Neuron (in vitro differentiated cells): ENCODE measurements around the gene RTN4RL1.
A peak's percentile ranks its signal among the peaks of the same experiment; 100 is the strongest.

Experiments used
- H2AFZ ChIP-seq: one replicate; pipeline ENCODE4 v1.6.1; 2013; ENCODE audit warnings: low read depth, mild to moderate bottlenecking, inconsistent platforms, low read length, moderate library complexity
- H3K27me3 ChIP-seq: one replicate; pipeline ENCODE4 v1.6.1; 2013; ENCODE audit warnings: low read length; ENCODE audit not compliant: insufficient read depth
- H3K36me3 ChIP-seq: one replicate; pipeline ENCODE4 v1.6.1; 2013; ENCODE audit warnings: low read length; ENCODE audit not compliant: insufficient read depth
- H3K4me1 ChIP-seq: one replicate; pipeline ENCODE4 v1.6.1; 2013; ENCODE audit warnings: low read length; ENCODE audit not compliant: insufficient read depth
- H3K4me3 ChIP-seq: 2 replicates; pipeline ENCODE4 v1.5.1; 2013; ENCODE audit warnings: mild to moderate bottlenecking, low read length, moderate library complexity
- H3K9me3 ChIP-seq: one replicate; pipeline ENCODE4 v1.6.1; 2013; ENCODE audit warnings: low read length

RTN4RL1 gene

GRCh38 chr17:2056206-2057174 is 31.4 kb upstream of the RTN4RL1 start:
- peaks cover 5% of the 10 kb centered on the region for H3K9me3 ChIP-seq
- H3K27me3 ChIP-seq, result no peaks in the 10 kb centered on the region
- no peak overlapping the region for H2AFZ ChIP-seq
- no peak overlapping the region for H3K4me3 ChIP-seq
- peaks cover 21% of the 10 kb centered on the region for H3K36me3 ChIP-seq
- peaks cover 14% of the 10 kb centered on the region for H3K4me1 ChIP-seq

- peak overlapping the region; percentile 46 for H2AFZ ChIP-seq
- H3K36me3 ChIP-seq, result peaks cover 12% of the 10 kb centered on the region
- no peaks in the 10 kb centered on the region for H3K27me3 ChIP-seq
- peaks cover 14% of the 10 kb centered on the region for H3K4me1 ChIP-seq
- H3K9me3 ChIP-seq, result peaks cover 5% of the 10 kb centered on the region
- H3K4me3 ChIP-seq, result peak overlapping the region; percentile 20
Observed at GRCh38 chr17:2055292-2056205, 30.4 kb upstream of the RTN4RL1 start.

GRCh38 chr17:2054512-2055291 is 29.6 kb upstream of the RTN4RL1 start, which contains the start of gene HIC1:
HIC1 (plus strand) TSS chr17:2055103; CDS start chr17:2056691, 1,588 bp downstream.
- H3K27me3 ChIP-seq, result no peaks in the 10 kb centered on the region
- peaks cover 14% of the 10 kb centered on the region for H3K4me1 ChIP-seq
- H2AFZ ChIP-seq, result peak within 1 kb of the TSS; percentile 46
- peaks cover 3% of the 10 kb centered on the region for H3K36me3 ChIP-seq
- peak within 1 kb of the TSS; percentile 37 for H3K4me3 ChIP-seq
- H3K9me3 ChIP-seq, result peaks cover 5% of the 10 kb centered on the region

- Histone ChIP-seq H3K9me3 (peaks cover 5% of the 10 kb centered on the region), H3K36me3 (peaks cover 2% of the 10 kb centered on the region), H3K27me3 (no peaks in the 10 kb centered on the region), H2AFZ (no peak overlapping the region), H3K4me3 (peak overlapping the region; percentile 37), H3K4me1 (peaks cover 15% of the 10 kb centered on the region)
Observed at GRCh38 chr17:2054262-2054511, 29.1 kb upstream of the RTN4RL1 start.

- Histone ChIP-seq H3K36me3 (peaks cover 2% of the 10 kb centered on the region), H3K9me3 (peaks cover 5% of the 10 kb centered on the region), H3K4me1 (peaks cover 21% of the 10 kb centered on the region), H2AFZ (no peak overlapping the region), H3K27me3 (no peaks in the 10 kb centered on the region), H3K4me3 (peak overlapping the region; percentile 37)
Observed at GRCh38 chr17:2053380-2054261, 28.5 kb upstream of the RTN4RL1 start.

GRCh38 chr17:2051933-2052559 is 26.9 kb upstream of the RTN4RL1 start:
- no peak overlapping the region for H3K4me3 ChIP-seq
- no peaks in the 10 kb centered on the region for H3K9me3 ChIP-seq
- no peak overlapping the region for H2AFZ ChIP-seq
- no peaks in the 10 kb centered on the region for H3K27me3 ChIP-seq
- peaks cover 27% of the 10 kb centered on the region for H3K4me1 ChIP-seq
- no peaks in the 10 kb centered on the region for H3K36me3 ChIP-seq

- H3K27me3 ChIP-seq, result no peaks in the 10 kb centered on the region
- no peaks in the 10 kb centered on the region for H3K9me3 ChIP-seq
- peak overlapping the region; percentile 47 for H3K4me3 ChIP-seq
- H3K36me3 ChIP-seq, result peaks cover 3% of the 10 kb centered on the region
- H2AFZ ChIP-seq, result no peak overlapping the region
- H3K4me1 ChIP-seq, result peaks cover 27% of the 10 kb centered on the region
Observed at GRCh38 chr17:2051061-2051932, 26.2 kb upstream of the RTN4RL1 start.

- H3K9me3 ChIP-seq, result no peaks in the 10 kb centered on the region
- peaks cover 3% of the 10 kb centered on the region for H3K36me3 ChIP-seq
- peak overlapping the region; percentile 51 for H2AFZ ChIP-seq
- peaks cover 27% of the 10 kb centered on the region for H3K4me1 ChIP-seq
- H3K4me3 ChIP-seq, result peak overlapping the region; percentile 47
- H3K27me3 ChIP-seq, result no peaks in the 10 kb centered on the region
Observed at GRCh38 chr17:2050300-2051060, 25.3 kb upstream of the RTN4RL1 start.

- Histone ChIP-seq H3K36me3 (peaks cover 3% of the 10 kb centered on the region), H3K4me1 (peaks cover 27% of the 10 kb centered on the region), H3K27me3 (no peaks in the 10 kb centered on the region), H3K9me3 (no peaks in the 10 kb centered on the region), H3K4me3 (peak overlapping the region; percentile 75), H2AFZ (peak overlapping the region; percentile 51)
Observed at GRCh38 chr17:2049333-2050299, 24.5 kb upstream of the RTN4RL1 start.

- H3K4me3 ChIP-seq, result peak overlapping the region; percentile 75
Observed at GRCh38 chr17:2048805-2049204, 23.7 kb upstream of the RTN4RL1 start.

More at GRCh38 chr17:2048805-2049204, 23.7 kb upstream of the RTN4RL1 start:
- Histone ChIP-seq H2AFZ (no peak overlapping the region), H3K9me3 (no peaks in the 10 kb centered on the region), H3K27me3 (no peaks in the 10 kb centered on the region), H3K4me1 (peaks cover 24% of the 10 kb centered on the region), H3K36me3 (peaks cover 7% of the 10 kb centered on the region)
